Neural progenitor cell (in vitro differentiated cells): ENCODE measurements around the gene SHTN1. TPM values are rescaled to one million over a fixed set of nuclear protein-coding genes. Genes with fewer than 3 reads are reported as not detected.

Experiments
- DNase-seq: peaks from one replicate; pipeline ENCODE4 v3.0.0-alpha.2; 2016; ENCODE audit warnings: low spot score
- H2AFZ ChIP-seq: fragments of 200-600 bp; sonication (generic); replicated peaks from 2 replicates; pipeline ENCODE4 v1.6.1; 2016; ENCODE audit warnings: antibody characterized with exemption
- H3F3A ChIP-seq: fragments of 200-600 bp; sonication (generic); 2 replicates; pipeline ENCODE4 v1.6.1; 2016; ENCODE audit warnings: antibody characterized with exemption, low read depth
- H3K27ac ChIP-seq: fragments of 200-600 bp; sonication (generic); 2 replicates; pipeline ENCODE4 v1.5.1; 2016; ENCODE audit warnings: mild to moderate bottlenecking
- H3K27me3 ChIP-seq: fragments of 200-600 bp; sonication (generic); 2 replicates; pipeline ENCODE4 v1.6.1; 2016; ENCODE audit warnings: mild to moderate bottlenecking, moderate library complexity
- H3K36me3 ChIP-seq: fragments of 200-600 bp; sonication (generic); 2 replicates; pipeline ENCODE4 v1.5.1; 2016
- H3K4me1 ChIP-seq: fragments of 200-600 bp; sonication (generic); 2 replicates; pipeline ENCODE4 v1.6.1; 2016; ENCODE audit warnings: mixed run types
- H3K4me2 ChIP-seq: fragments of 200-600 bp; sonication (generic); 2 replicates; pipeline ENCODE4 v1.6.1; 2016
- H3K4me3 ChIP-seq: fragments of 200-600 bp; sonication (generic); 2 replicates; pipeline ENCODE4 v1.5.1; 2016
- H3K79me2 ChIP-seq: fragments of 200-600 bp; sonication (generic); 2 replicates; pipeline ENCODE4 v1.6.1; 2016; ENCODE audit warnings: low read depth
- H3K9ac ChIP-seq: fragments of 200-600 bp; sonication (generic); 2 replicates; pipeline ENCODE4 v1.6.1; 2016
- H3K9me3 ChIP-seq: fragments of 200-600 bp; sonication (generic); 2 replicates; pipeline ENCODE4 v1.5.1; 2016; ENCODE audit warnings: low read depth
- H4K20me1 ChIP-seq: fragments of 200-600 bp; sonication (generic); 2 replicates; pipeline ENCODE4 v1.6.1; 2016; ENCODE audit warnings: low read depth
- H3K27ac Mint-ChIP-seq: 3 replicates; pipeline ENCODE4 v1.8.0; 2021; ENCODE audit warnings: mixed read lengths
- H3K27me3 Mint-ChIP-seq: 2 replicates; pipeline ENCODE4 v1.8.0; 2022; ENCODE audit warnings: low read depth, mild to moderate bottlenecking, inconsistent platforms, moderate library complexity, mixed read lengths; ENCODE audit not compliant: insufficient read depth
- H3K36me3 Mint-ChIP-seq: 3 replicates; pipeline ENCODE4 v1.8.0; 2021; ENCODE audit warnings: mixed read lengths
- H3K4me1 Mint-ChIP-seq: 3 replicates; pipeline ENCODE4 v1.8.0; 2021; ENCODE audit warnings: mixed read lengths
- H3K4me3 Mint-ChIP-seq: 3 replicates; pipeline ENCODE4 v1.8.0; 2021; ENCODE audit warnings: mild to moderate bottlenecking, moderate library complexity, mixed read lengths
- H3K9me3 Mint-ChIP-seq: 3 replicates; pipeline ENCODE4 v1.8.0; 2020; ENCODE audit warnings: mixed read lengths
- EZH2 ChIP-seq: fragments of 200-600 bp; sonication (generic); IDR thresholded peaks from 2 replicates; pipeline ENCODE4 v1.6.1; 2017; ENCODE audit warnings: antibody characterized with exemption, mild to moderate bottlenecking, moderate library complexity
- EZH2phosphoT487 ChIP-seq: fragments of 200-600 bp; sonication (generic); IDR thresholded peaks from 2 replicates; pipeline ENCODE4 v1.6.1; 2017; ENCODE audit warnings: antibody characterized with exemption
- total RNA-seq: library from RNA; depleted of rRNA; stranded (reverse); fragments of >200 nt; gene quantifications from 2 replicates; pipeline ENCODE4 v1.2.3, GENCODE V29; 2015; ENCODE audit warnings: low replicate concordance
- TF ChIP-seq, protein P1 (sequence below): fragments of 200-600 bp; sonication (generic); IDR thresholded peaks from 2 replicates; pipeline ENCODE4 v1.5.1; 2017; ENCODE audit warnings: antibody characterized with exemption, mild to moderate bottlenecking

SHTN1 gene
- total RNA-seq, 1 donor from 2014 or later, result 17.3 TPM

DNA sequence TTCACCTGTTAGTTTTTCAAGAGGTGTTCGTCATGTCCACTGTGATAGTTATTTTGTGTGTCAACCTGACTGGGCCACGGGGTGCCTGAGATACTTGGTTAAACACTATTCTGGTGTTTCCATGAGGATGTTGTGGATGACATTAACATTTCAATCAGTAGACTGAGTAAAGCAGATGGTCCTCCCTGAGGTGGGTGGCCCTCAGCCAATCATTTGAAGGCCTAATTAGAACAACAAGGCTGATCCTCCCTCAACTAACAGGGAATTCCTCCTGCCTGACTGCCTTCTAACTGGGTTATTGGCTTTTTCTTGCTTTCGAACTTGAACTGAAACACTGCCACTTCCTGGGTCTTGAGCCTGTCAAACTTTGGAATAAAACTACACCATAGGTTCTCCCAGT is 79.9 kb downstream of the SHTN1 start:
- Mint-ChIP-seq H3K27me3 (peaks cover 2% of the 10 kb centered on the region), H3K36me3 (peaks cover 15% of the 10 kb centered on the region), H3K4me1 (peaks cover 10% of the 10 kb centered on the region), H3K4me3 (no peak overlapping the region), H3K9me3 (peaks cover 2% of the 10 kb centered on the region), H3K27ac (no peak overlapping the region)
- H3F3A ChIP-seq, result no peaks in the 10 kb centered on the region
- TF ChIP-seq EZH2 (no peak), EZH2phosphoT487 (no peak)
- TF ChIP-seq, protein P1, sequence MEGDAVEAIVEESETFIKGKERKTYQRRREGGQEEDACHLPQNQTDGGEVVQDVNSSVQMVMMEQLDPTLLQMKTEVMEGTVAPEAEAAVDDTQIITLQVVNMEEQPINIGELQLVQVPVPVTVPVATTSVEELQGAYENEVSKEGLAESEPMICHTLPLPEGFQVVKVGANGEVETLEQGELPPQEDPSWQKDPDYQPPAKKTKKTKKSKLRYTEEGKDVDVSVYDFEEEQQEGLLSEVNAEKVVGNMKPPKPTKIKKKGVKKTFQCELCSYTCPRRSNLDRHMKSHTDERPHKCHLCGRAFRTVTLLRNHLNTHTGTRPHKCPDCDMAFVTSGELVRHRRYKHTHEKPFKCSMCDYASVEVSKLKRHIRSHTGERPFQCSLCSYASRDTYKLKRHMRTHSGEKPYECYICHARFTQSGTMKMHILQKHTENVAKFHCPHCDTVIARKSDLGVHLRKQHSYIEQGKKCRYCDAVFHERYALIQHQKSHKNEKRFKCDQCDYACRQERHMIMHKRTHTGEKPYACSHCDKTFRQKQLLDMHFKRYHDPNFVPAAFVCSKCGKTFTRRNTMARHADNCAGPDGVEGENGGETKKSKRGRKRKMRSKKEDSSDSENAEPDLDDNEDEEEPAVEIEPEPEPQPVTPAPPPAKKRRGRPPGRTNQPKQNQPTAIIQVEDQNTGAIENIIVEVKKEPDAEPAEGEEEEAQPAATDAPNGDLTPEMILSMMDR, result no peak
- no peak overlapping the region for H3K9ac ChIP-seq
- H4K20me1 ChIP-seq, result no peaks in the 10 kb centered on the region
- no peak overlapping the region for H2AFZ ChIP-seq
- H3K4me2 ChIP-seq, result no peak overlapping the region
- DNase-seq, result no peak
- H3K36me3 ChIP-seq, result peaks cover 13% of the 10 kb centered on the region
- no peak overlapping the region for H3K27ac ChIP-seq
- no peak overlapping the region for H3K4me3 ChIP-seq
- no peaks in the 10 kb centered on the region for H3K27me3 ChIP-seq
- H3K79me2 ChIP-seq, result no peaks in the 10 kb centered on the region
- no peaks in the 10 kb centered on the region for H3K9me3 ChIP-seq
- H3K4me1 ChIP-seq, result no peaks in the 10 kb centered on the region

- Histone ChIP-seq H3K9ac (no peak overlapping the region), H3K4me1 (peaks cover 8% of the 10 kb centered on the region), H3K36me3 (peaks cover 4% of the 10 kb centered on the region), H3K4me3 (no peak overlapping the region), H3K27ac (no peak overlapping the region), H4K20me1 (no peaks in the 10 kb centered on the region), H3K79me2 (no peaks in the 10 kb centered on the region), H3K27me3 (no peaks in the 10 kb centered on the region), H3K9me3 (no peaks in the 10 kb centered on the region), H2AFZ (no peak overlapping the region), H3F3A (peaks cover 11% of the 10 kb centered on the region), H3K4me2 (no peak overlapping the region)
- H3K36me3 Mint-ChIP-seq, result peaks cover 9% of the 10 kb centered on the region
- TF ChIP-seq EZH2phosphoT487 (no peak), EZH2 (no peak)
- TF ChIP-seq, protein P1, result no peak
- H3K4me1 Mint-ChIP-seq, result no peaks in the 10 kb centered on the region
- no peak overlapping the region for H3K27ac Mint-ChIP-seq
- DNase-seq, result no peak
- peaks cover 2% of the 10 kb centered on the region for H3K9me3 Mint-ChIP-seq
- no peak overlapping the region for H3K4me3 Mint-ChIP-seq
- H3K27me3 Mint-ChIP-seq, result no peaks in the 10 kb centered on the region
These were observed 85.3 kb downstream of the SHTN1 start for GRCh38 chr10:116919706-116920105.

DNA sequence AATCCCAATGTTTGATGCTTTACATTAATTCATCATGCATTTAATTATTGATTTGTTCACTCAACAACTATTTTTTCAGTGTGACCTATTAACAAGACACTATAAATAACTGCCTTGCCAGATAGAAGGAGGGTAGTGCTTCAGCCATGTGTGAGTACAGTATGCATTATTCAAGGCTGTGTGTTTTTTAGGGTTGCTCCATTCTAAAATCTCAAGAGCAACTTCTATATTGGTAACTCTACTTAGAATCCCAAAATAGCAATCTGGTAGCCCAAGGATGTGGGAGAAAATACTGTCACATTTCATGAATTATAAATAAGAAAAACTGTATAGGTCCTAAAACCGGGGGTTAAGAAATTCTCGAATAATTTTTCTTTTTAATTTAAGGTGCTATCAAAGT is 85.8 kb downstream of the SHTN1 start:
- TF ChIP-seq EZH2 (no peak), EZH2phosphoT487 (no peak)
- TF ChIP-seq, protein P1, result no peak
- peaks cover 2% of the 10 kb centered on the region for H3K9me3 Mint-ChIP-seq
- H3K27ac Mint-ChIP-seq, result no peak overlapping the region
- H3F3A ChIP-seq, result peaks cover 11% of the 10 kb centered on the region
- no peaks in the 10 kb centered on the region for H4K20me1 ChIP-seq
- H3K36me3 Mint-ChIP-seq, result peaks cover 6% of the 10 kb centered on the region
- H3K4me1 ChIP-seq, result peaks cover 8% of the 10 kb centered on the region
- no peak overlapping the region for H3K4me2 ChIP-seq
- no peaks in the 10 kb centered on the region for H3K27me3 Mint-ChIP-seq
- H2AFZ ChIP-seq, result no peak overlapping the region
- H3K9me3 ChIP-seq, result no peaks in the 10 kb centered on the region
- DNase-seq, result no peak
- no peak overlapping the region for H3K4me3 Mint-ChIP-seq
- no peaks in the 10 kb centered on the region for H3K4me1 Mint-ChIP-seq
- no peak overlapping the region for H3K27ac ChIP-seq
- peaks cover 4% of the 10 kb centered on the region for H3K36me3 ChIP-seq
- H3K4me3 ChIP-seq, result no peak overlapping the region
- H3K79me2 ChIP-seq, result no peaks in the 10 kb centered on the region
- H3K9ac ChIP-seq, result no peak overlapping the region
- H3K27me3 ChIP-seq, result no peaks in the 10 kb centered on the region

- H3K27ac ChIP-seq, result no peak overlapping the region
- TF ChIP-seq EZH2 (no peak), EZH2phosphoT487 (no peak)
- TF ChIP-seq, protein P1, result no peak
- Mint-ChIP-seq H3K4me1 (no peaks in the 10 kb centered on the region), H3K4me3 (no peak overlapping the region), H3K27me3 (no peaks in the 10 kb centered on the region), H3K27ac (no peak overlapping the region), H3K9me3 (peaks cover 2% of the 10 kb centered on the region), H3K36me3 (peaks cover 6% of the 10 kb centered on the region)
- H3K27me3 ChIP-seq, result no peaks in the 10 kb centered on the region
- no peaks in the 10 kb centered on the region for H4K20me1 ChIP-seq
- H3K9ac ChIP-seq, result no peak overlapping the region
- H3K4me3 ChIP-seq, result no peak overlapping the region
- no peaks in the 10 kb centered on the region for H3K79me2 ChIP-seq
- no peak for DNase-seq
- no peak overlapping the region for H3K4me2 ChIP-seq
- H3K36me3 ChIP-seq, result peaks cover 4% of the 10 kb centered on the region
- H3F3A ChIP-seq, result peaks cover 11% of the 10 kb centered on the region
- no peak overlapping the region for H2AFZ ChIP-seq
- no peaks in the 10 kb centered on the region for H3K9me3 ChIP-seq
- peaks cover 8% of the 10 kb centered on the region for H3K4me1 ChIP-seq
These were observed 86.4 kb downstream of the SHTN1 start for GRCh38 chr10:116918583-116918982.
